Measurements from ENCODE around the gene ITPR1. TPM values are rescaled to one million over a fixed set of nuclear protein-coding genes. Genes with fewer than 3 reads are reported as not detected.

The ITPR1 gene
- total RNA-seq, 4 donors from 2014 or later: 56.1 to 71.2 (median 61.9) TPM

DNA sequence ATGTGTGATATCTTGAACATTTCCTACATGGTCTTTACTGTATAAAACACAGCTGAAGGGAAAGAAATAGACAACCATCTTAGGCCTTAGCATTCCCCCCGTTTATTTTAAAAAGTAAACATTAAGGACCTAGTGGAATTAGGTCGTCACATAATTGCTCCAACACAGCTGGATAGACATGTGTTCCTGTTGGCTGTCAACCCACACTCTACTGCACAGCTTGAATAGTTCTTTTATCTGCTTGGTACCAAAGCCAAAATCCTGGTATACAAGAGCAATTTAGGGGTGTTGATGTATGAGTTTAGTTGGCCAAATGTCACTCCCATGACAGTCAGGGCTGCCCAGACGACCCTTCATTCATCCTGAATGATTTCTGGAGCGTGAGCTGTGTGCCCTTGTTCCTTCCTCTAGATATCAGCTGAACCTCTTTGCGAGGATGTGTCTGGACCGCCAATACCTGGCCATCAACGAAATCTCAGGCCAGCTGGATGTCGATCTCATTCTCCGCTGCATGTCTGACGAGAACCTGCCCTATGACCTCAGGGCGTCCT lies 179.7 kb downstream of the ITPR1 start:
- Histone ChIP-seq H3K4me3 (no peak overlapping the region), H3K36me3 (peaks cover 2 to 71% (median 10%) of the 10 kb centered on the region in 3 donors), H3K4me1 (no peaks in the 10 kb centered on the region), H3K27ac (no peak overlapping the region), H3K27me3 (no peaks in the 10 kb centered on the region), H3K9me3 (no peaks in the 10 kb centered on the region)
- no peak for TF ChIP-seq EP300 (IDR thresholded peaks at IDR 0.05)
- TF ChIP-seq, protein P1, sequence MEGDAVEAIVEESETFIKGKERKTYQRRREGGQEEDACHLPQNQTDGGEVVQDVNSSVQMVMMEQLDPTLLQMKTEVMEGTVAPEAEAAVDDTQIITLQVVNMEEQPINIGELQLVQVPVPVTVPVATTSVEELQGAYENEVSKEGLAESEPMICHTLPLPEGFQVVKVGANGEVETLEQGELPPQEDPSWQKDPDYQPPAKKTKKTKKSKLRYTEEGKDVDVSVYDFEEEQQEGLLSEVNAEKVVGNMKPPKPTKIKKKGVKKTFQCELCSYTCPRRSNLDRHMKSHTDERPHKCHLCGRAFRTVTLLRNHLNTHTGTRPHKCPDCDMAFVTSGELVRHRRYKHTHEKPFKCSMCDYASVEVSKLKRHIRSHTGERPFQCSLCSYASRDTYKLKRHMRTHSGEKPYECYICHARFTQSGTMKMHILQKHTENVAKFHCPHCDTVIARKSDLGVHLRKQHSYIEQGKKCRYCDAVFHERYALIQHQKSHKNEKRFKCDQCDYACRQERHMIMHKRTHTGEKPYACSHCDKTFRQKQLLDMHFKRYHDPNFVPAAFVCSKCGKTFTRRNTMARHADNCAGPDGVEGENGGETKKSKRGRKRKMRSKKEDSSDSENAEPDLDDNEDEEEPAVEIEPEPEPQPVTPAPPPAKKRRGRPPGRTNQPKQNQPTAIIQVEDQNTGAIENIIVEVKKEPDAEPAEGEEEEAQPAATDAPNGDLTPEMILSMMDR (IDR thresholded peaks at IDR 0.05): no peak
- no peak for TF ChIP-seq POLR2A (IDR thresholded peaks at IDR 0.05)
- WGBS, 2 donors: 72 to 76% methylated on average over 11 of the region's 11 CpGs
- no peak for DNase-seq (ENCODE audit: low spot score in 2 of 2)

- no peak for DNase-seq (ENCODE audit: low spot score in 2 of 2)
- Histone ChIP-seq H3K27me3 (no peaks in the 10 kb centered on the region), H3K4me1 (no peaks in the 10 kb centered on the region), H3K4me3 (no peak overlapping the region), H3K27ac (no peak overlapping the region), H3K9me3 (no peaks in the 10 kb centered on the region), H3K36me3 (peaks cover 2 to 68% (median 6%) of the 10 kb centered on the region in 3 donors)
- no peak for TF ChIP-seq EP300 (IDR thresholded peaks at IDR 0.05)
- TF ChIP-seq, protein P1 (IDR thresholded peaks at IDR 0.05): no peak
- no peak for TF ChIP-seq POLR2A (IDR thresholded peaks at IDR 0.05)
- WGBS, 2 donors: 58 to 68% methylated on average over 2 of the region's 2 CpGs
Observed at GRCh38 chr3:4674216-4674615, 181.1 kb downstream of the ITPR1 start.

DNA sequence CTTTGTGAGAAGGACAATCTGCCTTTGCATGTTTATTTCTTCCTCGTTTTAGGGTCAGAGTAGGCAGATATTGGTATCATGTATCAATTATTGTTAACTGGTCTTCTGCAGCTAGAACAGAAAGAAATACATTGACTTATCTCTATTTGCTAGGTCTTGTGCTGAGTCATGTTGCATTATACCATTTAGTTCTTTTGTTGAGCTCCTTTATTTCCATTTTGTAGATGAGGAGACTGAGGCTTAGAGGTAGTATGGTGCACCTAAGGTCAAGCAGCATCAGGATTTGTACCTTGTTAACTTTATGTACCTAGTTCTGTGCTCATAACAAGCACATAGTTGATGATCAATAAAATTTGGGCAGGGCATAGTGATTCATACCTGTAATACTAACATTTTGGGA lies 182.6 kb downstream of the ITPR1 start:
- Histone ChIP-seq H3K4me3 (no peak overlapping the region), H3K36me3 (peaks cover 0 to 56% (median 4%) of the 10 kb centered on the region in 3 donors), H3K27ac (no peak overlapping the region), H3K9me3 (no peaks in the 10 kb centered on the region), H3K4me1 (no peaks in the 10 kb centered on the region), H3K27me3 (no peaks in the 10 kb centered on the region)
- TF ChIP-seq POLR2A (IDR thresholded peaks at IDR 0.05) (no peak), EP300 (IDR thresholded peaks at IDR 0.05) (no peak)
- TF ChIP-seq, protein P1 (IDR thresholded peaks at IDR 0.05): no peak
- DNase-seq (ENCODE audit: low spot score in 2 of 2): no peak
- WGBS, 2 donors: 81 to 88% methylated on average over 1 of the region's 1 CpG

DNA sequence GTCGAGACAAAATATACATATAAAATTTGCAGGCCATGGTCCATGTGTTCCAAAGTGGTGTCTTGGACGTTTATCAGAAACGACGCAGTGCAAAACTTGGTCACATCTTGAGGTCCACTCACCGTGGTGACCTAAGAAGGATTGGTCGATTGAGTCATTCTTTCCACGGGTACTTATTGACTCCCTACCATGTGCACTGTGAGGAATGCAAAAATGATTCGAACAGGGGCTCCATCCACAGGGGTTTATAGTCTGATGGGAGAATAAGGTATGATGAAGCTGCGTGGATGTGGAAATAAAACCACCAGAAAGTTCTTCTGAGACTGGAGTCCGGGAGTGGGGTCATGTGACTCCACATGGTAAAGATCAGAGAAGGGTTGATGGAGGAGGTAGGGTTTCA lies 185.2 kb downstream of the ITPR1 start:
- Histone ChIP-seq H3K4me1 (no peaks in the 10 kb centered on the region), H3K4me3 (no peak overlapping the region), H3K27me3 (no peaks in the 10 kb centered on the region), H3K27ac (no peak overlapping the region), H3K9me3 (no peaks in the 10 kb centered on the region), H3K36me3 (peaks cover 0 to 49% (median 0%) of the 10 kb centered on the region in 3 donors)
- no peak for DNase-seq (ENCODE audit: low spot score in 2 of 2)
- 85 to 91% methylated on average over 10 of the region's 10 CpGs for WGBS, 2 donors
- TF ChIP-seq EP300 (IDR thresholded peaks at IDR 0.05): no peak
- TF ChIP-seq POLR2A (IDR thresholded peaks at IDR 0.05): no peak
- TF ChIP-seq, protein P1 (IDR thresholded peaks at IDR 0.05): no peak

- Histone ChIP-seq H3K4me3 (no peak overlapping the region), H3K27ac (no peak overlapping the region), H3K36me3 (peaks cover 0 to 55% (median 8%) of the 10 kb centered on the region in 3 donors), H3K27me3 (no peaks in the 10 kb centered on the region), H3K9me3 (no peaks in the 10 kb centered on the region), H3K4me1 (no peaks in the 10 kb centered on the region)
- 82 to 96% methylated on average over 3 of the region's 3 CpGs for WGBS, 2 donors
- DNase-seq (ENCODE audit: low spot score in 2 of 2): no peak
- TF ChIP-seq EP300 (IDR thresholded peaks at IDR 0.05) (no peak), POLR2A (IDR thresholded peaks at IDR 0.05) (no peak)
- TF ChIP-seq, protein P1 (IDR thresholded peaks at IDR 0.05): no peak
Observed at GRCh38 chr3:4680227-4680691, 187.1 kb downstream of the ITPR1 start.
